Omental fat pad (tissue), 4 donors: ENCODE measurements around the gene DDI2. TPM values are rescaled to one million over a fixed set of nuclear protein-coding genes. Genes with fewer than 3 reads are reported as not detected.

Source experiments
- ATAC-seq: fragments of 150-250 bp; one replicate; pipeline ENCODE4 v1.9.1; 2016; ENCODE audit warnings: mild to moderate bottlenecking, moderate library complexity; ENCODE audit not compliant: low FRiP score
- DNase-seq: peaks from one replicate; pipeline ENCODE4 v3.0.0-alpha.2; 2019; ENCODE audit warnings: low spot score
- CTCF ChIP-seq, 3 donors: fragments of 450-650 bp; IDR thresholded peaks; one replicate each; pipeline ENCODE4 v1.5.1; 2016 to 2017; ENCODE audit warnings: antibody characterized with exemption in 3 of 3, mild to moderate bottlenecking in 3 of 3, moderate library complexity in 2 of 3
- total RNA-seq, 4 donors: library from RNA; depleted of rRNA; stranded (reverse); fragments of >200 nt; gene quantifications; one replicate each; pipeline ENCODE4 v1.1.0, GENCODE V29; 2016

DDI2 gene
- total RNA-seq, 4 donors from 2014 or later = 49.3 to 63.2 (median 54.5) TPM

- DNase-seq (no peak), ATAC-seq (no peak)
- no peak for TF ChIP-seq CTCF (IDR thresholded peaks at IDR 0.05)
These were observed 9.2 kb downstream of the DDI2 start for GRCh38 chr1:15626269-15626950.

GRCh38 chr1:15627343-15627988 lies 10.2 kb downstream of the DDI2 start:
- no peak for TF ChIP-seq CTCF (IDR thresholded peaks at IDR 0.05)
- ATAC-seq (no peak), DNase-seq (no peak)

GRCh38 chr1:15628003-15628402 lies 10.7 kb downstream of the DDI2 start:
- no peak for DNase-seq
- TF ChIP-seq CTCF (IDR thresholded peaks at IDR 0.05) = no peak
- no peak for ATAC-seq

- no peak for TF ChIP-seq CTCF (IDR thresholded peaks at IDR 0.05)
- no peak for DNase-seq
- no peak for ATAC-seq
These were observed 16.6 kb downstream of the DDI2 start for GRCh38 chr1:15633756-15634420.

- no peak for TF ChIP-seq CTCF (IDR thresholded peaks at IDR 0.05)
- ATAC-seq = no peak
- DNase-seq = no peak
These were observed 19.2 kb downstream of the DDI2 start for GRCh38 chr1:15636436-15636835.

GRCh38 chr1:15637826-15638225 lies 20.6 kb downstream of the DDI2 start:
- no peak for TF ChIP-seq CTCF (IDR thresholded peaks at IDR 0.05)
- DNase-seq (no peak), ATAC-seq (no peak)
